HG03342 (cell line): Measurements from ENCODE around the gene EXOC7.
"Not testable (repeated sequence)": the region's sequence is repeated elsewhere in the genome, so short reads cannot be mapped to it uniquely, and the experiment has no call there.

Source experiments
- ATAC-seq: cut with Tn5 transposase; IDR thresholded peaks from one replicate; pipeline ENCODE4 v1.9.1; 2021; ENCODE audit warnings: mild to moderate bottlenecking, moderate library complexity; ENCODE audit not compliant: unreplicated experiment

EXOC7 gene

GRCh38 chr17:76088868-76089576 is 14.6 kb downstream of the EXOC7 start:
- ATAC-seq = no peak

GRCh38 chr17:76088041-76088867 is 15.3 kb downstream of the EXOC7 start:
- no peak for ATAC-seq

DNA sequence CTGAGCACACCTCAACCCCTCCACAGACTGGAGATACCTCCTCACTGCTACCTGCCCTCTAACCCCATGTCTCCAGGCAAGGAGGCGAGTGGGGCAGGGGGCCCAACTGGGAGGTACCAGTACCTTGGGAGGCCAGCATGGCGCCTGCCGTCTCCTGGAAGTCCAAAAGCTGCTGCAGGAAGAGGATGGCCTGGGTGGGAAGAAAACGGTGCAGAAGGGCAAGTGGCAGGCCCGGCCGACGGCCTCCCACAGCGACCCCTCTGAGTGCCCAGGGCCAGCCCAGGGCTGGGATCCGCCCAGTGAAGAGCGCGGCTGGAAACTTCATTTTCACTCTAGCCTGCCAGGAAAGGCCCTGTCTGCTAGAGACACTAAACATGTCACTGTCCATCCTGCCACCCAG is 16.1 kb downstream of the EXOC7 start:
- ATAC-seq = no peak

DNA sequence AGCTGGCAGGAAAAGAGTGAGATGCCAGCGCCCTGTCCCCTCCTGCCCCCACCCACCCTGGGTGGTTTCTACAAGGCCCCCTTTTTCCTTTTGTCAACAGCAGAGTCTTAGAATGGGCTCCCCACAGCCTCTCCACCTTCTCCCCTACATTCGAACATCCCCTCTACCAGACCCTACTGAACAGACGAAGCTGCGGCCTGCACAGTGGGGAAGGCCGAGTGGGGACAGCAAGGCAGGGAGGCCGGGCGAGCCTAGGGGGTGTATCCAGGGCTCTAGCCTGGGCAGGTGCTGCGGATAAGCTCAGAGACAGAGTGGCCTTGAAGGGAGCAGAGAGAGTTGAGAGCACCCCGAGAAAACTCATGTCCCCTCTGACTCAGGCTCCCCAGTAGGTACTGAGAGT is 17.2 kb downstream of the EXOC7 start:
- no peak for ATAC-seq

GRCh38 chr17:76085731-76086366 is 17.7 kb downstream of the EXOC7 start:
- ATAC-seq = no peak

- no peak for ATAC-seq
These were observed 18.4 kb downstream of the EXOC7 start for GRCh38 chr17:76085066-76085730.

GRCh38 chr17:76083536-76084182 is 19.9 kb downstream of the EXOC7 start:
- ATAC-seq = no peak

DNA sequence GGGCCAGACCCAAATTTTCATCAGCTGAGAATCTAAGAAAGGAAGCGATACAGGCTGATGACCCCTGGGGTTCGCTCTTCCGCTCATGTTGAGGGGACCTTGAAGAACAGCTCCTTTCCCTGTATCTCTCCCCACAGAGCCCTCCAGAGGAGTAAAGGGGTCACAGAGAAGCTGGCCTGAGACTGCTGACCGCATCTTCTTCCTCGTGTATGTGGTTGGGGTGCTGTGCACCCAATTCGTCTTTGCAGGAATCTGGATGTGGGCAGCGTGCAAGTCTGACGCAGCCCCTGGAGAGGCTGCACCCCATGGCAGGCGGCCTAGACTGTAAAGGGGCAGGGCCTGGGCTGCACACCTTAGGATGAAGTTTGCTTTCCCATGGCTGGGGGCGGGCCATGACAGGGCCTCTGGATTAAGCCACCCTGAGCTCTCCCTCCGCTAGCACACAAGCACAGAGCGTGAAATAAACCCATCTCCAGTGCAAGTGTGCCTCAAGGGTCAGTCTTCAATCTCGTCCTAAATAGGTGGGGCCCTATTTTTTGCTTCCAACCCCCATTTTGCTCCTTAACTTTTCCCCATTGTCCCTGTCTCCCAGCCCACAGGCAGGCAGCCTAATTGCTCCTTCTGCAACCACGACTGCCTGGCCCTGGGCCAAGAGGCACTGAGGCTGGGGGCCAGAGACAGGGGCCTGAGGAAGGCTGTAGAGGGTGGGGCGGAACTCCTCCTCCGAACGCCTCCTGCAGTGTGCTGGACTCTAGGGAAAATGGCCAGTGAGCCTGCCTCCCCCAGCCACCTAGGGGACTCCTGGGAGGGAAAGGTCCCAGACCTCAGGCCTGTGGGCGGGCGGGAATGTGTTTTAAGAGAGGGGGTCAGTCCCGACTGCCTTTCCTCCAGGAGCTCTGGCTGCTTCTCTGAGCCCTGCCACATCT is 21.0 kb downstream of the EXOC7 start:
- no peak for ATAC-seq

GRCh38 chr17:76081295-76082210 is 22.0 kb downstream of the EXOC7 start:
- no peak for ATAC-seq

DNA sequence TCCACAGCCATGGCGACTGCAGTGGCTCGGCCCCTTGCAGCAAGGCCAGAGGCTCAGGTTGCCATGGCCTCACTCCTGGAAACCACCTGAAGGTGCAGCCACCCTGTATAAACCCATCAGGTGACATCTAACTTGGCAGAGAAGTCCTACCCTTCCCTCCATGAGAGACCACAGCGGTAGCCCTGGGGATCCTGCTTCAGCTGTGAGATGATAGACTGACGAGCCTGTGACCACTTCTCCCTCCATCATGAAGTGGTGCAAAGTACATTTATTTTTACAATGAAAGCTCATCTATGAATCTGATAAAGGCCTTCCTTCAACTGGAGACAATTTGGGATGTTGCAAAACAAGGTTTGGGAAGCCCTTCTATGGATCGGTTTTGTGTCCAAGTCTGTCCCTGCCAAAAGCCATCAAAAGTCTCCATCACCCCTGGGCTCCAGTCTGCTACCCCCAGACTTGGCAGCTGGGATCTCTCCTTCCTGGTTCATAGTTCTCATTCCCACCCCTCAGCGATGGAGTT is 22.8 kb downstream of the EXOC7 start:
- ATAC-seq = no peak

DNA sequence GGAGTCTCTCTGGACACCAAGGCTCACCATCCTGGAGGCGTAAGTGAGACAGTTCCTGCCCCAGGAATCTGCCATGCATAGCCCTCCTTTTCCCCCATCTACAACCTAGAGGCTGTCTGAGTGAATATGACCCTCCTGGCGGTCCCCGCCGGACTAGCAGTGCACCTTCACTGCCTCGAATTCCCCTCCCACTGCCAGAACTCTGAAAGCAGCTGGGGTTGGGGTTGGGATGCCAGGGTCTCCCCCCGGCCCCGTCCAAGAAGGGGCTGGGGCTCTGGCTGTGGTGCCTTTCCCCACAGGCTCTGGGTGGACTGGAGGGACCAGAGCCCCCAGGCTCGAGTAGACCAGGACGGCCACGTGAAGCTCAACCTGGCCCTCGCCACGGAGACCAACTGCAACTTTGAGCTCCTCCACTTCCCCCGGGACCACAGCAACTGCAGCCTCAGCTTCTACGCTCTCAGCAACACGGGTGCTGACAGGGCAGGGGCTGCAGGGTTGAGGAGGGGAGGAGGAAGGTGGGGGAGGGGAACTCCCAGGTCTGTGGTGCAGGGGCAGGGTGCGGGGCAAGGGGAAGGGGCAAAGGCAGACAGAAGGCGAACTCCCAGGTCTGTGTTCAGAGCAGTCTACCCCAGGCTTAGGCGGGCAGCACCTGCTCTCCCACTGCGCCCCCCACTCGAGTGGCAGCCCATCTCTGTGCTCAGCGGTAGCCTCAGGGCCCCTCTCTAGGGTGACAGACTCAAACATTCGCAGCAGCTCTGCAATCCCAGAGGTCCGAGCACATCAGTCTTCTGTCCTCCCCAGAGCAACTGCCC is 23.4 kb downstream of the EXOC7 start:
- ATAC-seq = no peak

GRCh38 chr17:76079535-76079955 is 24.0 kb downstream of the EXOC7 start:
- no peak for ATAC-seq

GRCh38 chr17:76078860-76079534 is 24.6 kb downstream of the EXOC7 start, which contains the start of gene ZACN:
TSS of gene ZACN (plus strand) at chr17:76079182. CDS start at chr17:76079265, 83 bp downstream.
- ATAC-seq = no peak

DNA sequence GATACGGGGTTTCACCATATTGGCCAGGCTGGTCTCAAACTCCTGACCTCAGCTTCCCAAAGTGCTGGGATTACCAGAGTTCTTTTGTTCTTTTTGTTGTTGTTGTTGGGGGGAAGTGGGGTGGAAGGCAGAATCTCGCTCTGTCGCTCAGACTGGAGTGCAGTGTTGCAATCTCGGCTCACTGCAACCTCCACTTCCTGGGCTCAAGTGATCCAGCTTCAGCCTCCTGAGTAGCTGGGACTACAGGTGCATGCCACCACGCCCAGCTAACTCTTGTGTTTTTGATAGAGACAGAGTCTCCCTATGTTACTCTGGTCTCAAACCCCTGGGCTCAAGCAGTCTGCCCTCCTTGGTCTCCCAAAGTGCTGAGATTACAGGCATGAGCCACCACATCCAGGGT is 25.2 kb downstream of the EXOC7 start:
- not testable (repeated sequence) for ATAC-seq

- ATAC-seq = no peak
These were observed 25.9 kb downstream of the EXOC7 start for GRCh38 chr17:76077584-76078110.

DNA sequence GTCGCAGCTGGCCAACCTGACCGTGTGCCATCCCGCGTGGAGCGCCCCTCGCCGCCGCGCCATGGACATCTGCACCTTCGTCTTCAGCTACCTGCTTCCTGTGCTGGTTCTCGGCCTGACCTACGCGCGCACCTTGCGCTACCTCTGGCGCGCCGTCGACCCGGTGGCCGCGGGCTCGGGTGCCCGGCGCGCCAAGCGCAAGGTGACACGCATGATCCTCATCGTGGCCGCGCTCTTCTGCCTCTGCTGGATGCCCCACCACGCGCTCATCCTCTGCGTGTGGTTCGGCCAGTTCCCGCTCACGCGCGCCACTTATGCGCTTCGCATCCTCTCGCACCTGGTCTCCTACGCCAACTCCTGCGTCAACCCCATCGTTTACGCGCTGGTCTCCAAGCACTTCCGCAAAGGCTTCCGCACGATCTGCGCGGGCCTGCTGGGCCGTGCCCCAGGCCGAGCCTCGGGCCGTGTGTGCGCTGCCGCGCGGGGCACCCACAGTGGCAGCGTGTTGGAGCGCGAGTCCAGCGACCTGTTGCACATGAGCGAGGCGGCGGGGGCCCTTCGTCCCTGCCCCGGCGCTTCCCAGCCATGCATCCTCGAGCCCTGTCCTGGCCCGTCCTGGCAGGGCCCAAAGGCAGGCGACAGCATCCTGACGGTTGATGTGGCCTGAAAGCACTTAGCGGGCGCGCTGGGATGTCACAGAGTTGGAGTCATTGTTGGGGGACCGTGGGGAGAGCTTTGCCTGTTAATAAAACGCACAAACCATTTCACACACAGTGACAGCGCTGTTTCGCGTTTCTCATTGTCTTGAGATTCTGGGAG is 26.6 kb downstream of the EXOC7 start:
- no peak for ATAC-seq
